OCI-LY1 (cell line): ENCODE data around the gene UST.

Experiments
- EZH2 ChIP-seq: fragments of 200-600 bp; sonication (generic), shearing (Covaris generic); IDR thresholded peaks from 2 replicates; pipeline ENCODE4 v1.8.0; 2017; ENCODE audit warnings: borderline replicate concordance, mixed run types, mild to moderate bottlenecking, antibody characterized with exemption, low read length, moderate library complexity, mixed read lengths
- TF ChIP-seq, protein P1 (sequence below): fragments of 200-600 bp; sonication (generic), shearing (Covaris generic); IDR thresholded peaks from 2 replicates; pipeline ENCODE4 v1.5.1; 2017; ENCODE audit warnings: mild to moderate bottlenecking, antibody characterized with exemption, low read length, moderate library complexity, mixed read lengths

- TF ChIP-seq EZH2 = no peak
- TF ChIP-seq, protein P1, sequence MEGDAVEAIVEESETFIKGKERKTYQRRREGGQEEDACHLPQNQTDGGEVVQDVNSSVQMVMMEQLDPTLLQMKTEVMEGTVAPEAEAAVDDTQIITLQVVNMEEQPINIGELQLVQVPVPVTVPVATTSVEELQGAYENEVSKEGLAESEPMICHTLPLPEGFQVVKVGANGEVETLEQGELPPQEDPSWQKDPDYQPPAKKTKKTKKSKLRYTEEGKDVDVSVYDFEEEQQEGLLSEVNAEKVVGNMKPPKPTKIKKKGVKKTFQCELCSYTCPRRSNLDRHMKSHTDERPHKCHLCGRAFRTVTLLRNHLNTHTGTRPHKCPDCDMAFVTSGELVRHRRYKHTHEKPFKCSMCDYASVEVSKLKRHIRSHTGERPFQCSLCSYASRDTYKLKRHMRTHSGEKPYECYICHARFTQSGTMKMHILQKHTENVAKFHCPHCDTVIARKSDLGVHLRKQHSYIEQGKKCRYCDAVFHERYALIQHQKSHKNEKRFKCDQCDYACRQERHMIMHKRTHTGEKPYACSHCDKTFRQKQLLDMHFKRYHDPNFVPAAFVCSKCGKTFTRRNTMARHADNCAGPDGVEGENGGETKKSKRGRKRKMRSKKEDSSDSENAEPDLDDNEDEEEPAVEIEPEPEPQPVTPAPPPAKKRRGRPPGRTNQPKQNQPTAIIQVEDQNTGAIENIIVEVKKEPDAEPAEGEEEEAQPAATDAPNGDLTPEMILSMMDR = no peak
Measured at GRCh38 chr6:149046822-149047246, 300.0 kb downstream of the UST start.
